NCI-H2081 (cell line): ENCODE measurements around the gene BMPER.

Experiments
- DNase-seq, 2 experiments: peaks; one replicate each; lab custom pipeline; 2025; lab: John Stamatoyannopoulos, UW

BMPER gene

GRCh38 chr7:33970536-33970935 is 65.2 kb downstream of the BMPER start:
- DNase-seq: no peak

- DNase-seq: no peak
Observed at GRCh38 chr7:33971106-33971505, 65.8 kb downstream of the BMPER start.

DNA sequence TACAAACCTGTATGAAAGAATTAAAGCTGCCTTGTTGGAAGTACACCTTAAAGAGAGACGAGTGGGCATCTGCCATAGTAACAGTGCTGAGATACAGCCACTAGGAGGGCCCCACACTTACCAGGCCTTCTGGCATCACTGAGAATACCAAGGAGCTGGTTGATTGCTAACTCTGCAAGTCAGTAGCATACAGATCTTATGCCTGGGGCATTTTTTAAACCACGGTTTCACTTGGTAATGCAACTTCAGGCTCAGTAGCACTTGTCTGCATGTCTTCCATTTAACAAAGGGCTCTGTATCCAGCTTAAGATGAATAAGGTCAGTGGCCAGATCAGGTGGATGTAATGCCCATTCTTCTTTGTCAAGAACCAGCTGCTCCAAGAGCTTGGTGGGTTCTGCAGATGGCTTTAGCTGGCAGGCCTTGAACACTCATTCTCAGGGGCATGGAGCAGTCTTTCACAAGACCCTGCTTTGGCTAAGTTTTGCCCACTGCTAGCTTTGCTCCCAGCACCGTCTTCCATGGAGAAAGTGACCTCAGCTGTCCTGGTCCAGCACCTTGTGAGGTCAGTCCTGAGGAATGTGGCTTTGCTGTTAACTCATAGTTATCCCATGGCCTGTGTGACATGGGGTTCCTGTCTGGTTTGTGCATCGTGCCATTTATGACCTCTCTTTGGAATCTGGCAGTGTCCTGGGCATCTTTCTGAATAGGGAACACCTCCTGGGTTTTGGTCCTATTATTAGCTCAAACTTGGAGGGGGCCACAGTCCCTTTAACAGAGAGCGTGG is 68.1 kb downstream of the BMPER start:
- DNase-seq: no peak

DNA sequence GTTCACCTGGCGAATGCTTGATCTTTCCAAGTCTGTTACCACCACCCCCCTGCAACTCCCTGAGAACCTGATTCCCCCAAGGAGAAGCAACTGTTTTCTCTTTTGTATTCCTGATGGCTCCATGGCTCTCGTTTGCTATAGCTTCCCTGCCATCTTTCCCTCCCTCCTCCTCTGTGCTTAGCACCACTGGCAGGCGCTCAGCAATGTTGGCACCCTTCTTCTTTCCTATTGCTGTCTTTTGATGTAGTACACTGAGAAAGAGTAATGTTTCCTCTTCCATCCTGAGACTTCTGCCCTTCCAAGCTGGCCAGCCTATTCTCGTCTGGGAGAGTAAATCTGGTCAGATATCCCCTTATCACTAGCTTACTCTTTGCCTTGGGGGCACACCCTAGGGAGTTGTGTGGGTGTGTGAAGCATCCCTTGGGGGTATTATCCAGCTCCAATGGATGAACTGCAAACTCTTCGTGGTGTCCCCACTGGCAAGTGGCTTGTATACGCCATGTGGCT is 74.0 kb downstream of the BMPER start:
- no peak for DNase-seq

DNA sequence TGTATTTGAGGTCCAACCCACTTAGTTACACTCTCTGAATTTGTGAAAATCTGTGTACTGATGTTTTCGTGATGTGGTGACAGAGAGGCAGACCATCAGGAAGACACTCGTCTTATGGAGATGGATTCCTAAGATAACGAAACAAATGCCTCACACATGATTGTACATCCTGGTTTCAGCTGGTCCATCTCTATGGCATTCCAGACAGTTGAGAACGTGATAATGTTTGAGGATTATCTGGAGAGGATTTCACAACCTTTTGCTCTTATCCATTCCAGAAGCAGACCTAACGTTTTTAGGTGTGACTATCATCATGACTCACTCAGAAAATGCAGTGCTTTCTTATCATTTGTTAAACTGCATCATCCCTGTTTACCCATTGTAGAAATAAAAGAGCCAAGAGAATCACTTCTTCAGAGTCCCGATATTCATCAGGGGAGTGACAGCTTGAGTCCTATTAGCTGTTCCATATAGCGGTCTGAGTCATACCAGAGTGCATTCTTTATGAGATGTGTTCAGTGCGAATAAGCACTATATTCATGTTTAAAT is 74.5 kb downstream of the BMPER start:
- no peak for DNase-seq

- DNase-seq: no peak
Observed at GRCh38 chr7:33981226-33981625, 75.9 kb downstream of the BMPER start.

DNA sequence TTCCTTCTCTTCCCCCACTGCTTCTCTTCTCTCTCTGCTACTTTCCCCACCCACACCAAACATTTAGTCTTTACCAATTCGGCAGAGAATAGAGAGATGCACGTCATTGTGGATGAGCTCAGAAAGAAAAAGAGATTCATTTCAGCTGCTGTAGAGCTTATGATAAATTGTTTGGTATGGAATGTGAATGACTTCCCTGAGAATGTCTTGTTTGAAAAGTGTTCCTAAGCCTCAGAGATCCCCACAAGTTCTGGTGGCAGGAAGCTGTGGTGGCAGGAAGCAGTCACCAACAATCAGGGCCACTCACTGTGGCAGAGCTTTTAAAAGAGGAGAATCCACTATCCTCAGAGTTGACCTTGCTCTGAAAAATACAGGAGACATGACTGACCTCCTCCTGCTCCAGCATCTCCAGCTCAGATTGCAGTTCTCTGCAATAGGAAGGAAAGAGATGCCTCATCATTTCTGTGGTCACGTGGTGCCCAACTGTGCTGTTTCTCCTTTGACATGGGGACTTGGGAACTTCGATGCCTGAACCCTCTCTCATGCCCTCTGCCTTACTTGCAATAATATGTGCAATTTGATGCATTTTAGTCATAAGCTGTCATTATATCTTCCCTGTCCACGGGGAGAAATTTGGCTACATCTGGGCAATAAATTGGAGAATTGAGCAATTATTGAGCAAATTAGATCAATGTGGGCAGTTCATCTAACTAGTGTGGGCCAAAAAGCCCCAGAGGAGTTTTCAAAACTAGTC is 76.5 kb downstream of the BMPER start:
- no peak for DNase-seq

DNA sequence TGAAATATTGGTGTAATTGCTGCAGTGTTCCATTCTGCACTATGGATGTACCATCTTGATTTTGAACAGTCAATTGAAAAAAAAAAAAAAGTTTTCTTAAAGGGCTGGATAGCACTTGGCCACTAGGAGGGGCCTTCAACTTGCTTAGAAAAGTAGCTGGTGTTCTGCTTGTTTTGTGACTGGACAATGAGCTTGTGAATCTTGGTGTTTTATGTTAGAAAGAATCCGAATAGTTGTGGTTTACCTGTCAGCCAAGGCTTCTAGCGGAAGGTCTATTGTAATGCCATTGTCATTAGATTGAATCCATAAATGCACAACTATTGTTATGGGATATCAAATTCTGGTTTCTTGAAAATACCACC is 77.1 kb downstream of the BMPER start:
- DNase-seq: no peak

DNA sequence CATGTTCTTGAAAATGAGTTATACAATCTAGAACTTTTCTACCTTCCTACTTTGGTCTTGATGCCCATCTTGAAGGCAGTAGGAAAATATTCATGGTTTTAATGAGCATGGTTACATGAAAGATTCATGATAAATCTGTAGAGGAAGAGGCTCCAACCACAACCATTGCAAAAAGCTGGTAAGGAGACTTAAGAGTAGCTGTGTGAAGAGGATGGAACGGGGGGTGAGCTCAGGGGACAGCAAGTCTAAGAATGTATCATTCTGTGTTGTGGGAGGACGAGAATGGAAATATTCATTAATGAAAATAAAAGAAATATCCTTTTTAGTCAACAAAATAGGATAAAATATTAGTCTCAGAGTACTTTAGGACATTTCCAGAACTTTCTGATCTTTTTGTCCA is 81.1 kb downstream of the BMPER start:
- DNase-seq: no peak

DNA sequence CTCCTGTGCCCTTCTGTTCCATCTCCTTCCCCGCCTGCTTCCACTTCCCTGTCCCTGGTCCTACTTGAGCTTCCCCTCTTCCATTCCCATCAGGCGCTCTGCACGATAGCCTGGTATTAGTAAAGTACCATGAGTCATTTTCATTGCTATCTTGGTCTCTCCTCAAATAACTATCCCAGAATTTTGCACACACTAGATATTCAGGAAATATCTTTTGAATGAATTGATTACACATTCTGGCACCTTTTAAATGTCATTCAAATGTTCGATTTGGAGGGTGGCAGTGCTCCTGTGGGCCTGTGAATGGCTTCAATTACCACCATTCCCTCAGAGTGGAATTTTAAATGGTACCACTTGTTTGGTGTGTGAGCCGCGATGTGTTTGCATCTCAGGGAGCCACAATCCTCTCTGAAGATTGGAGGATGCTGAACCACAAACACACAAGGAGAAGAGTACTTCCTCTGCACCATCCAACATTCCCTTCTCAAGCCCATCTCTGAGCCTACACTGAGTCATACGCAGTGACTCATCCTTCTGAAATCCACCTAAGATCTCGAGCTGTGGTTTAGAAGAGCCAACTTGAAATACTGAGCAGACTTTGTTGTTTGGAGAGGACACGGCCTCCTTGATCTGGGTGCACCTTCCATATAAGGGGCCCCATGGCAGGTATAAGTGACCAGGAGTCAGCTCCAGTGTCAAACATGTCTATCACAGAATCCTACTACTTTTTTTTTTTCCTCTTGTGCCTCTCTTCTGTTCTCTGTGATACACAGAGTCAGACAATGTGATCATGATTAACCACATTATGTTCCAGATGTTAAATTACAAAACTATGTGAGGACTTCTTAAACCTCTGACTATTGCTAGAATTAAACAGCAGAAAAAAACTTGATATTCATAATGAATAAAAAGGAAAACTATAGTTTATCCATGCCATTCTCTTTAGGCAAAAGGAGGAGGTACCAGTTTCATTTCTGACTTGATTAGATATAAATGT is 81.9 kb downstream of the BMPER start:
- no peak for DNase-seq

DNA sequence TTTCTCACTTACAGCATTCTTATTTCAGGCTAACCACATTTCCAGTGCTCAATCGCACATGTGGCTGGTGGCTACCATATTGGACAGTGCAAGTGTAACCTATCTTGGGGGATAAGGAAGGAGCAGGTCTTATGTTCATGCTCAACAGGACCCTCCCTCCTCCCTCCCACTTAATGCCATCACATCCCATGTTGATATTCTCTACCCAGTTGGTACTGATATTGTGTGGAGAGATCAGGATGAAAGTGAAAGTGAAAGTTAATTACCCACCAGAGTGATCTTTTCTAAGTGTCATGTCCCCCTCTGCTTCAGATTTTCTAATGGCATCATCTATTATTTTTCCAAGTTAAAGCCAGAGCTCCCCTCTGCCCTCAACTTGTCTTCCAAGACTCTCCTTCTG is 91.6 kb downstream of the BMPER start:
- no peak for DNase-seq

- no peak for DNase-seq
Observed at GRCh38 chr7:33998476-33998875, 93.1 kb downstream of the BMPER start.

DNA sequence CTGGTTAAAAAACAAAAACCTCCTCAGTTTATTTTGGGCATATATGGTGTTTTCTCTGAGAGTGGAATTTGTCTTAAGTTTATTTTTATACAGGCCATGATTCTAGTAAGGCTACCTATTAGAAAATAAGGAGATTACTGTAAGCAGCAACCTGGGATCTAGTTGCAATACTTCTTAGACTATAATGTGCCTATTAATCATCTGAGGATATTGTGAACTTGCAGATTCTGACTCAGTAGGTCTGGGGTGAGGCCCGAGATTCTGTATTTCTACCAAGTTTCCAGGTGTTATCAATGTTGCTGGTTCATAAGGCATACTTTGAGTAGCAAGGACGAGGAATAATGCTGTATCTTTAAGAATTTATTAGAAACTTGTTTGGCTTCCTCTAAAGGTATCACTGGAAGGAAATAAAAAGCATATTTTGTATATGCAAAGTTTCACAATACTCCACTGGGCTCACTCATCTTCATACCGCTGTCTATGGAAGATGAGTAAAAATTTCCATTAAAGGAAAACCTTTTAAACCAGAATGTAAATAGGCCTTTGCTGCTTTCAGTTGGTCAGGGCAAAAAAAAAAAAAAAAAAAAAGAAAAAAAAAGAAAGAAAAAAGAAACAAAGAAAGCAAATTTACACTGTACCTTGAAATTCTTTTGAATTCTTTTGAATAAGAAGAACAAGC is 105.8 kb downstream of the BMPER start:
- no peak for DNase-seq

GRCh38 chr7:34011696-34012095 is 106.4 kb downstream of the BMPER start:
- DNase-seq: no peak

DNA sequence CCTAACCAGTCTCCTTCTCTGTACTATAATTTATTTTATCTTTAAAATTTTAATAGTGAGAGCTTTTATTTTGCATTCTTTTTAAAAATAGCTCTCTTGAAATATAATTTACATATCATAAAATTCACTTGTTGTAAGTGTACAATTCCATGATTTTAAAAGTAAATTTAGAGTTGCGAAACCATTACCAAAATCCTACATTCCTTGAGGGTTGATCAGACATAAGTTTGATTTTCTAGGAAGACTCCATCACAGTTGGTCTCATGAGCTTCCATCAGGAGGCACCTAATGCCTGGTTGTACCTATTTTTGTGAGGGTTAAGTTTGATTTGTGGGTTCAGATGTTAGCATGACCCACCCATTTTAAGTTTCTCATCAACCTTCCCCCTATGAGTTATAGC is 108.1 kb downstream of the BMPER start:
- DNase-seq: no peak

DNA sequence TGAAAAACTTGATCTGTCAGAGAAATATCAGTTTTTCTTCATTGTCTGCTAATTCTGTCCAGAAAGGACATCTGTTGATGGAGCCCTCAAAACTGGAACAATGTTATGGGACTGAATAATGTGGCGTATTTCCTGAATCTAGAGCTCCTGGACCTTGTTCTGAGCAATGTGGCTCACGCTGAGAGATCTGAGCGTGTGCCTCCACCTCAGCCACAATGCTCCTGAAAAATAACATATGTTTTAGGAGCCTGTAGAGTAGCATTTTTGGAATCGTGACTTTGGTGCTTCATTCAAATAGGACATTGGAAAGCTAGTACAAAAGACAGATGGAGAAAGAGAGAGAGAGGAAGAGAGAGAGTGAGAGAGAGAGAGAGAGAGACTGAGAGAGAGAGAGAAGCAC is 110.3 kb downstream of the BMPER start:
- DNase-seq: no peak

DNA sequence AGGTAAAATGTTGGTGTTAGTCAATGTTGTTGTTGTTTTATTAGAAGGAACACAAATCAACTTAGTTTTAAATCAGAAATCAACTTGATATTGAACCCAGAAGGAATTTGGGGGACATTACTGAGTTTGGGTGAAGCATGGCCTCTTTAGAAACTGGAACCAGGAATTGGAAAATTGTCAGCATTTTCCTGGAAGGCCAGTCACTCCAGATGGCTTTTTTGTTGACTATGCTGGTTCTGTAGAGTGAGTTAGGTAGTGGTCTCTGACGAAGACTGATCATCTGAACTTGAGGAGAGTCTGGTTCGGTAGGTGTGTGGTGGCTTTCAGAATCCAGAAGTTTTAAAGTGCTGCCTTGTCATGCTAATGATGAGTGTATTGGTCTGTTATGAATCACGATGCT is 111.5 kb downstream of the BMPER start:
- DNase-seq: no peak

- DNase-seq: no peak
Observed at GRCh38 chr7:34019301-34019790, 114.0 kb downstream of the BMPER start.

DNA sequence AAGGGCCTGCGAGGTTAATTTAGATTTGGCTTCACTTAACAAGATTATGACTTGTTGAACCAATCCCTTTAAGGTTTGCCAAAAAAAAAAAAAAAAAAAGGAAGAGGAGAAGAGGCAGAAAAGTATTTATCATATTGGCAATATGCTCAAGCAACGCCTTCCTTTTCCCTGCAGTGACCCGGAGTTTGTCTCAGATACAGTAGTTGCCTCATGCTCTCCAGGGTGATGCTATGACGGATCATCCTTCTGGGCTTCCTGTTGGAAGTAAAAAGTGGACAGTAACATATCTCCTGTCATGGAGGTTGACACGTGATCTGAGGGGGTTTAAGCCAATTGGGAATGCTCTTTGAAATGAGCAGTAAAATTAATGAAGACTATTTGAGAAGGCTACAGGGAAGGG is 117.3 kb downstream of the BMPER start:
- no peak for DNase-seq

- no peak for DNase-seq
Observed at GRCh38 chr7:34025600-34025999, 120.3 kb downstream of the BMPER start.
